GM19035 (cell line): ENCODE data around the gene BCL6B.
"Not testable (repeated sequence)": the region's sequence is repeated elsewhere in the genome, so short reads cannot be mapped to it uniquely, and the experiment has no call there.

Experiments
- ATAC-seq: cut with Tn5 transposase; IDR thresholded peaks from one replicate; pipeline ENCODE4 v1.9.1; 2021; ENCODE audit not compliant: unreplicated experiment

Gene BCL6B

DNA sequence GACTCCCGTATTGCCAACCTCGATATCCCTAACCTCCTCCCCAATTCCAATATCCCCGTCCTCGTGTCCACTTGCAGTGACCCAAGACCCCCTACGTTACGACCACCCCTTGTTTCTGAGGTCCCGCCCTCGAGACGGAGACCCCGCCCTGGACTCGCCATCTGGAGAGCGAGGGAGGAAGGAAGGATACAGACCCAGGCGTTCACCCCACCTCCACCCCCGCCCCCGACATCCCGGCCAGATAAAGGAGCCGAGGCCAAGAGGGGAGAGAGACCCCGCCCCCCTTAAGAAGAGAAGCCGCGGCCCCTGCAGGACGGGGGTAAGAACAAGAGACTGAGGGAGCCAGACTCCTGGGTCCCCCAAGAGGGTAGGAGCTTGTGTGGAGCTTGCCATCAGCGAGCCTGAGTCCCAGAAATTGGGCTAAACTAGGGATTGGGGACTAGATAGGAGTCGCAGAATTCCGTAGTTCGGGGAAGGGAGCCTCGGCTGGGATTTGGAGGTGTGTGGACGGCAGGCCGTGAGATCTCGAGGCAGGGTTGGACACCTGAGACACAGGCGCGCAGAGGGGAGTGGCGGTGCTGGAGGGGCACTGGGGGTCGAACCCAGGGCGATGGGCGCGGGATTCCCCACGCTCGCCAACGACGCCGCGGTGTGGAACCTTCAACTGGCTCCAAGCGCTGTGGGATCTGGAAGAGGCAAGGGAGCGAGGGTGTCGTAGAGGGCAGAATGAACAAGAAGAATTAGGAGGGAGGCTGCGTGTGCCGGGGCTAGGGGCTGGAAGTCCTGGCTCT is at the start of gene BCL6B:
Gene BCL6B (plus strand): TSS at position 270 of the 791 bp plus-strand sequence. CDS start 622 bp downstream, outside the sequence.
- ATAC-seq, result no peak

- ATAC-seq, result not testable (repeated sequence)
Measured at GRCh38 chr17:6979440-6979839, 43.4 kb upstream of the BCL6B start.

GRCh38 chr17:6981426-6981825 is 41.4 kb upstream of the BCL6B start:
- ATAC-seq, result no peak

DNA sequence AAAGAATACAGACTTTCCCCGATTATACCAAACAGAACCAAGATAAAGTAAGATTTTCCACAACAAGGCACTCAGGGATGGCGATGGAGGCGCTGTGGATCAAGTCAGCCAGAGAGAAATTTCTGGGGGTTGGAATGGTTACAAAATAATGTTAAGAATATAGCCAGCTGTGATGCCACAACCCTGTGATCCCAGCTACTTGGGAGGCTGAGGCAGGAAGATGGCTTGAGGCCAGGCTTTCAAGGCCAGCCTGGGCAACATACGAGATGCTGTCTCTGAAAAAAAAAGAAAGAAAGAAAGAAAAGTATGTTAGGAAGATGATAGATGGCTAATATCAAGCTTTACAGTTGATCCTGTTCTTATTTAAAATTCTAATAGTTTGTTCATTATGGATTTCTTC is 37.6 kb upstream of the BCL6B start:
- no peak for ATAC-seq

GRCh38 chr17:6986676-6987075 is 36.2 kb upstream of the BCL6B start:
- ATAC-seq, result no peak

- ATAC-seq, result no peak
Measured at GRCh38 chr17:6989779-6990178, 33.1 kb upstream of the BCL6B start.

GRCh38 chr17:6993613-6994056 is 29.2 kb upstream of the BCL6B start:
- ATAC-seq, result not testable (repeated sequence)

GRCh38 chr17:6994118-6994598 is 28.7 kb upstream of the BCL6B start:
- no peak for ATAC-seq

- no peak for ATAC-seq
Measured at GRCh38 chr17:6994666-6995256, 28.1 kb upstream of the BCL6B start.

- no peak for ATAC-seq
Measured at GRCh38 chr17:6995500-6996255, 27.2 kb upstream of the BCL6B start, which contains the start of gene ALOX12. Gene ALOX12 (plus strand): TSS chr17:6996049. CDS start chr17:6996118, 69 bp downstream.

DNA sequence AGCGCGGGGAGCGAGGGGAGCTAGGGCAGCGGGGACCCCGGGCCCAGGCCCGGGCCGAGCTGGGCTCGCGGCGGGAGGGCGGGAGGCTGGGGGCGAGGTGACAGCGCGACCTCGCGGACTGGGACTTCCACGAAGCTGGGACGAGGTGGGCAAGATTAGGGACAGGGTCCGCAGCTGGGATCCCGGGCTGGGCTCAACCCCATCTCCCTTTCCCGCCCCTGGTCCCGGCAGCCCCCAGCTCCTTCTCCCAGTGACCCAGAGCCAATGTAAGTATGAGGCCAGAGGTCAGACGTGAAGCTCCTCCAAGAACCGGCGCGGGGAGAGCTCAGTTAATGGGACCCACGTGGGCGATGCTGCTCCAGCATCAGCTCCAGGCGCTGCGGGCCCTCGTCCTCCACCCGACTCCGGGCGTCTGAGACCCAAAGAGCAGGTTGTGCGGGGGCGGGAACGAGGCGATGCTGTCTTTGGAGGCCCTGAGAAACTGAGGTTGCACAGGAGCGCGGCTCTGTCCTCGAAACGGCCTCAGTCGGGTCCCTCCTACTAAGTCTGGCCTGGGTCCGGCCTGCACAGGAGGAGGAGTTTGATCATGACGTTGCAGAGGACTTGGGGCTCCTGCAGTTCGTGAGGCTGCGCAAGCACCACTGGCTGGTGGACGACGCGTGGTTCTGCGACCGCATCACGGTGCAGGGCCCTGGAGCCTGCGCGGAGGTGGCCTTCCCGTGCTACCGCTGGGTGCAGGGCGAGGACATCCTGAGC is 26.4 kb upstream of the BCL6B start:
- ATAC-seq, result no peak

DNA sequence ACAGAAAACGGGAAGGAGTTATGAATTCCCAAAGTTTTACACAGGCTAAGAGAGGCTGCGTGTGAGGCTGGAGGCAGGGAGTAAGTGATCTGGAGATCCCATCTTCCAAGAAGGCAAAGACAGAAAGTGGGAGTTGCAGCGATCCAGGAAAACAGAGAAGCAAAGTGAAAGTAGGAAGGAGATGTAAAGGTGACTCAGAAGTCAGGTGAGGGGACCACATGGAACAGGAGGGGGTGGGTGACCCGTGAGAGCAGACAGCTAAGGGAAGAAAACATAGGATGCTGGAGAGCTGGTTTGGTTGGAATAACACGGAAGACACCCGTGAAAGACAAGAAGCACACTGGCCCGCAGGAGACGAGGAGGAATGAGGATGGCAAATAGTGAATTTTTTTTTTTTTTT is 25.7 kb upstream of the BCL6B start:
- no peak for ATAC-seq

DNA sequence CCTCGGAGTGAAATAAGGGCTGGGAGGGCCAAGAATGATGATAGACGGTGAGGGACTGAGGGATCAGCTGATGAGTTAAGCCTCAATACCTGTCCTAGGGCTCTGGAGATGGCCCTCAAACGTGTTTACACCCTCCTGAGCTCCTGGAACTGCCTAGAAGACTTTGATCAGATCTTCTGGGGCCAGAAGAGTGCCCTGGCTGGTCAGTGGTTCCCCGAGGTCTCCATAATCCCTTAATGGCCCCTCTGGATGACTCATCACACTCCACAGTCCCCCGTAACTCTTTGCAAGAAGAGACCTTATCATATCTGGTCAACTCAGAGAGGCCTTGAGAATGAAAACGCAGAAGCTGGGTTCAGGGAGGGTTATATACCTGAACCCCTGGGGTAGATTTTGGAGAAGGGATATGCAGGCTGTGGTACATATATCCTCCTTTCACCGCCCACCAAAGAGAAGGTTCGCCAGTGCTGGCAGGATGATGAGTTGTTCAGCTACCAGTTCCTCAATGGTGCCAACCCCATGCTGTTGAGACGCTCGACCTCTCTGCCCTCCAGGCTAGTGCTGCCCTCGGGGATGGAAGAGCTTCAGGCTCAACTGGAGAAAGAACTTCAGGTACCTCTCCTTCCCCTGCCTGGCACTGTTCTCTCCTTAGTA is 23.9 kb upstream of the BCL6B start:
- ATAC-seq, result no peak

GRCh38 chr17:7001318-7001961 is 21.4 kb upstream of the BCL6B start:
- ATAC-seq, result no peak

DNA sequence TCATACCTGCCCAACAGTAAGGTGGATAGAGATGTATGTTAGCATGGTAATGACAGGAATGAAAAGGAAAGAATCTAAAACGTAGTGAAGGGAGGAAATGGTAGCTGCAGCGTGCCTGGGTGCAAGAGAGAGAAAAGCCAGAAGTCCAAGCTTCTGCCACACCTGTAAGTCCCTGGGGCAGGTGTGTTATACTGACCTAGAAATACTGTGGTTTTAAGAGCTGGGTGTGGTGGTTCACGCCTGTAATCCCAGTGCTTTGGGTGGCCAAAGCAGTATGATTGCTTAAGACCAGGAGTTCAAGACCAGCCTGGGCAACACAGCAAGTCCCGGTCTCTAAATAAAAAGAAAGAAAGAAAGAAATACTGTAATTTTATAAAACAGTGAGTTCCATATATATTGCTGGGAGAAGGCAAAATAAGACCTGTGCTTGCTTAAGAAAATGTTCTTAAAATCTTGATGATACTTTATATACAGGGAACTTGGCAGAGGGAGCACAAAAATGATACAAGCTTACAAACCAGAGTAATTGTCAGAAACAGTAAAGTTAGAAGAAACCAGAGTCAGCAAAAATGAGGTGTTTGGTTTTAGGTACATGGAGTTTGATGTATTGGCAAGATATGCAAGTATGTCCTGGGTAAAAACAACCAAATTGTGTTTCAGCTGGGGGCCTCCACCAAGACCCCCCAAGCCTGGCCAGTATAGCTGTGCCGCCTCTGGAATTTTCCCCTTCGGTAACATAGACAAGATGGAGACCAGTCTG is 20.4 kb upstream of the BCL6B start:
- ATAC-seq, result no peak

DNA sequence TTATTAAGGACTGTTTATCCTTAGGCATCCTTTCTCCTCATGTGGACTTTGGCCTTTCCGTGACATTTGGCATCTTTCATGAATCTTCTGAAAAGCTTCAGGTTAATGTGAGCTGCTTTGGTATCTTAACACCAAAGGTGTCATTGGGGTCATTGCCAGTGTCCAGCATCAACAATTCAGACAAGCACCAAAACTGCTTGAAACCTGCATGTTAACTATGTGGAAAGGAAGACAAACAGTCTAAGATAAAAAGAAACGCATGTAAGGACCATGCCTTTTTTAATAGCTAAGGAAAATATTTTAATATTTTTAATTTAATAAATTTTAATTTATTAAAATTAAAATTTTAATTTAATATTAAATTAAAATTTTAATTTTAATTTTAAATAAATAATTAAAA is 19.1 kb upstream of the BCL6B start:
- no peak for ATAC-seq

DNA sequence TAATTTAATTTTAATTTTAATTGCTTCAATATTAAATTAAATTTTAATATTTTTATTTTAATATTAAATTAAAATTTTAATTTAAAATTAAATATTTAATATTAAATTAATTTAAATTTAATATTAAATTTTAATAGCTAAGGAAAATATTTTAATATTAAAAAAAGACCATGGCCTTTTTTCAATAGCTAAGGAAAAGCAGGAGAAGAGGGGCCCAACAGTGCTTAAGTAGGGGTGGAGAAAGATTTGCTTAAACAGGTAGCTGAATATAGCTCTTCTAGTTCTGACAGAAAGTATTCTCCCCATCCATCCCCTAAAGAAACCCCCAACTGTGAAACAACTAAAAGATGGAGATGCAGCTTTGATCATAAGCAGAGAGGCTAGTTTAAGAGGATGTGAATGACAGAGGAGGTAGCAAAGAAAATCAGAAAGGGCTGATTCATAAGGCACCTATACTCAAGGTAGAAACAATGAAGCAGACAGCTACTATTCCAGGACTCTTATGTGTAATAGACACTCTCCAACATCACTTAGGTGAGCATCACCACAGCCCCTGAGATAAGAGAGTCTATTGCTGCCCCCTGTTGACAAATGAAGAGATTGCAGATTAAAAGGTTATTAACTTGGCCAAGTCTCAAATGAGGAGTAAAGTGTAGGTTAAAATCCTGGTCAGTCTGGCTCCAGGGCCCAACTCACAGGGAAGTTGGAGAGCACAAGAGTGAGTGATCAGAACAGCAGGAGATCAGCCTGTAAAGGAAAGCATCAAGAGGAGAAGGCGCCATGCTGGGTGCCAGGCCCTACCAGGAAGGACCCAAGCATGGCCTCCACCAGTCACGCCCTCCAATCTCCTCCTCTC is 18.2 kb upstream of the BCL6B start:
- peak; percentile 55 for ATAC-seq

DNA sequence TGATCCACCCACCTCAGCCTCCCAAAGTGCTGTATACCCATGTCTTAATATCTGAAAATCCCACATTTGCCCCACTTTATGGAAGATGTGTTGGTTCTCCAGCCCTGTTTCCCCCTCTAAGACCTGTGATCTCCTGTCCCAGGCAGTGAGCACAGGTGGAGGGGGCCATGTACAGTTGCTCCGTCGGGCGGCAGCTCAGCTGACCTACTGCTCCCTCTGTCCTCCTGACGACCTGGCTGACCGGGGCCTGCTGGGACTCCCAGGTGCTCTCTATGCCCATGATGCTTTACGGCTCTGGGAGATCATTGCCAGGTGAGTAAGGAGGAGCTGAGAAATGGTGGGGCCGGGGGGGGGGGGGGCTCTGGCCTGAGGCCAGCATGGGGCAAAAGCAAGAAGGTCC is 17.1 kb upstream of the BCL6B start:
- ATAC-seq, result no peak
